ENCODE results near the gene CACFD1. TPM values are rescaled to one million over a fixed set of nuclear protein-coding genes. Genes with fewer than 3 reads are reported as not detected.

CACFD1 gene
- total and polyA plus RNA-seq, 9 of the 15 experiments (the other 6 are each of a cell fraction or from before 2014, with no cell fraction given), result 0.11 to 1.4 (median 1.1) TPM; not detected in 2

- no peak for ATAC-seq
- 12% methylated on average over 25 of the region's 27 CpGs for WGBS (ENCODE audit: insufficient coverage, low coverage, missing lambda C conversion rate)
- in situ Hi-C loops (cut with MboI) (no loop called here), intact Hi-C loops (cut with micrococcal nuclease) (no loop called here)
- Histone ChIP-seq H2AFZ (ENCODE audit: low read depth, low read length) (no peak overlapping the region), H3K27me3 (ENCODE audit: control insufficient read depth in 2 of 2, insufficient read depth in 2 of 2, low read length in 2 of 2) (peaks cover 14 to 53% of the 10 kb centered on the region in 2 experiments), H4K20me1 (replicated peaks; ENCODE audit: control insufficient read depth, insufficient read depth, low read length) (peaks cover 19% of the 10 kb centered on the region), H3K27ac (ENCODE audit: extremely low read depth, low read depth, low read length) (no peak overlapping the region), H3K36me3 (ENCODE audit: control insufficient read depth, insufficient read depth, low read length) (no peaks in the 10 kb centered on the region), H3K4me2 (ENCODE audit: insufficient read depth, low read length) (no peak overlapping the region), H3K4me1 (replicated peaks in 1 of 2; ENCODE audit: control insufficient read depth in 2 of 2, insufficient read depth in 2 of 2, low read length in 2 of 2) (peaks cover 0 to 52% of the 10 kb centered on the region in 2 experiments; a peak in 3 of 5 replicates), H3K9me3 (replicated peaks; ENCODE audit: control insufficient read depth, insufficient read depth, low read depth, low read length) (no peaks in the 10 kb centered on the region), H3K79me2 (ENCODE audit: control insufficient read depth, insufficient read depth, low read length) (no peaks in the 10 kb centered on the region), H3K9me1 (ENCODE audit: control insufficient read depth, insufficient read depth, low read length) (no peaks in the 10 kb centered on the region), H3K4me3 (no peak overlapping the region), H3K9ac (ENCODE audit: insufficient read depth in 1 of 2, low read depth in 2 of 2, low read length in 2 of 2) (no peak overlapping the region)
- TF ChIP-seq ZBTB43 (CRISPR knock-in tag; IDR thresholded peaks at IDR 0.05) (no peak), NONO (IDR thresholded peaks at IDR 0.05; ENCODE audit: low read depth in 2 of 2, low read length in 1 of 2) (no peak), CEBPG (CRISPR knock-in tag; IDR thresholded peaks at IDR 0.05) (no peak), CEBPG (tag; conservative IDR thresholded peaks at IDR 0.05 in 1 of 2, IDR thresholded peaks at IDR 0.05 in 1 of 2) (peak; percentile 58 to 60; a peak in 2 of 4 replicates), PURB (CRISPR knock-in tag; IDR thresholded peaks at IDR 0.05; ENCODE audit: low read depth) (no peak), ZNF77 (CRISPR knock-in tag; IDR thresholded peaks at IDR 0.05) (no peak), CEBPB (tag; IDR thresholded peaks at IDR 0.05) (peak; percentile 83), ARID1B (IDR thresholded peaks at IDR 0.05) (no peak)
- FAIRE-seq, result no peak
- CTCF ChIA-PET (ENCODE audit: low intra/inter-chr PET ratio), result no interaction called here
- POLR2A ChIA-PET, result interaction anchor here (1.0 kb wide), 2 partner anchors 101 to 128 kb away, joined by 3 to 4 read pairs; partner anchors contain the start of genes MED22 and RPL7A
- no peak for DNase-seq (ENCODE audit: extremely low read depth in 1 of 4, low spot score in 3 of 4)
- BruUV-seq (replicated peaks), result no TSS peak
These were observed 16.5 kb downstream of the CACFD1 start for GRCh38 chr9:133476036-133476931.
